ENCODE measurements around the gene SDHC.
"Not testable (repeated sequence)": the region's sequence is repeated elsewhere in the genome, so short reads cannot be mapped to it uniquely, and the experiment has no call there.

SDHC gene

DNA sequence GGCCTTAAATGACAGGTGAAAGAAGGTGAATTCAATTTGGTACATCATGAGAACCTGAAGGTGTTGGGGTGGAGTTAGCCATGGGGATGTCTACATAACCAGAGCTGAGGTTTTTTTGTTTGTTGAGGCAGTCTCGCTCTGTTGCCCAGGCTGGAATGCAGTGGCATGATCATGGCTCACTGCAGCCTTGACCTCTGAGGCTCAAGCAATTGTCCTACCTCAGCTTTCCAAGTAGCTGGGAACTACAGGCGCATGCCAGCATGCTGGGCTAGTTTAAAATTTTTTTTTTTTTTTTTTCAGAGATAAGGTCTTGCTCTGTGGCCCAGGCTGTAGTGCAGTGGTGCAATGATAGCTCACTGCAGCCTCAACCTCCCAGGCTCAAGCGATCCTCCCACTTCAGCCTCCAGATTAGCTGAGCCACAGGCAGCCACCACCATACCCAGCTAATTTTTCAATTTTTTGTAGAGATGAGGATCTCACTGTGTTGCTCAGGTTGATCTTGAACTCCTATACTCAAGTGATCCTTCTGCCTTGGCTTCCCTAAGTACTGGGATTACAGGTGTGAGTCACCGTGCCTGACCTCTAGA is 2.5 kb upstream of the SDHC start:
- no peak for DNase-seq (ENCODE audit: low read depth)

- DNase-seq (ENCODE audit: low read depth): no peak
These were observed 504 bp upstream of the SDHC start for GRCh38 chr1:161313554-161314200.

DNA sequence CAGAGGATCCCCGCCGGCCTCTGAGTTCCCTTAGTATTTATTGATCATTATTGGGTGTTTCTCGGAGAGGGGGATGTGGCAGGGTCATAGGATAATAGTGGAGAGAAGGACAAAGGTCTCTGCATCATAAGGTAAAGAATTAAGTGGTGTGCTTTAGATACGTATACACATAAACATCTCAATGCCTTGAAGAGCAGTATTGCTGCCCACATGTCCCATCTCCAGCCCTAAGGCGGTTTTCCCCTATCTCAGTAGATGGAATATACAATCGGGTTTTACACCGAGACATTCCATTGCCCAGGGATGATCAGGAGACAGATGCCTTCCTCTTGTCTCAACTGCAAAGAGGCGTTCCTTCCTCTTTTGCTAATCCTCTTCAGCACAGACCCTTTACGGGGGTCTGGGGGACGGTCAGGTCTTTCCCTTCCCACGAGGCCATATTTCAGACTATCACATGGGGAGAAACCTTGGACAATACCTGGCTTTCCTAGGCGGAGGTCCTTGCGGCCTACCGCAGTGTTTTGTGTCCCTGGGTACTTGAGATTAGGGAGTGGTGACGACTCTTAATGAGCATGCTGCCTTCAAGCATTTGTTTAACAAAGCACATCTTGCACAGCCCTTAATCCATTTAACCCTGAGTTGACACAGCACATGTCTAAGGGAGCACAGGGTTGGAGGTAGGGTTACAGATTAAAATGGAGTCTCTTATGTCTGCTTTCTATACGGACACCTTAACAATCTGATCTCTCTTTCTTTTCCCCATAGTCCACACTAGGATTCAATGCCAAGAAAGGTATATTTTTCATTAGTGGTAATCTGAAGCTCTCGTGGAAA is 1.9 kb downstream of the SDHC start:
- not testable (repeated sequence) for DNase-seq (ENCODE audit: low read depth)

DNA sequence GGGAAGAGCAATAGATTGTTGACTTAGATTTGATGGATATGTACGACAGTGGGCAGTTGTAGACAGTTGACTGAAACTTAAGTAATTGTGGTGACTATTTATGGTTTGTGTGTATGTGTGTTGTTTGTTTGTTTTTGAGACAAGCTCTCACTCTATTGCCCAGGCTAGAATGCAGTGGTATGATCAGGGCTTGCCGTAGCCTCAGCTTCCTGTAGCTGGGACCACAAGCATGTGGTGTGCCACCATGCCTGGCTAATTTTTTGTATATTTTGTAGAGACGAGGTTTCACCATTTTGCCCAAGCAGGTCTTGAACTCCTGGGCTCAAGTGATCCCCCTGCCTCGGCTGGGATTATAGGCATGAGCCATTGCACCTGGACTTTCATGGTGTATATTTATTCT is 9.8 kb downstream of the SDHC start:
- no peak for DNase-seq (ENCODE audit: low read depth)

DNA sequence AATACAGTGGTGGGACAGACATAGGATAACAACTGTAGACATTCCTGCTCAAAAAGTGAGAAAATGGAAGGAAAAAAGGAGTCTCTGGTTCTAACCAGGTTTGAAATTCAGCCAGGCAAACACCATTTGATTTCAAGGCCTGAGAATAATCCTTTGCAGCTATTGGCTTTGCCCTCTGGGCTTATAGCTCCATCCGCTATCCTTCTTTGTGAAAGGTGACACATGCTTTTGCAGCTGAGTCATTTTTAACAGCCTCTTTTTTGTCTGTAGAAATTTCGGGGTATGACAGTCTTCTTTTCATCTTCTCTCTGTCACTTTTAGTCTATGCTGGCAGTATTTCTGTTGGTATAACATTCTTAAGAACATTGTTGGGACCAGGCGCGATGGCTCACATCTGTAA is 16.2 kb downstream of the SDHC start:
- DNase-seq (ENCODE audit: low read depth): no peak

GRCh38 chr1:161333166-161333565 is 19.0 kb downstream of the SDHC start:
- DNase-seq (ENCODE audit: low read depth): no peak

- no peak for DNase-seq (ENCODE audit: low read depth)
These were observed 21.6 kb downstream of the SDHC start for GRCh38 chr1:161335796-161336195.

DNA sequence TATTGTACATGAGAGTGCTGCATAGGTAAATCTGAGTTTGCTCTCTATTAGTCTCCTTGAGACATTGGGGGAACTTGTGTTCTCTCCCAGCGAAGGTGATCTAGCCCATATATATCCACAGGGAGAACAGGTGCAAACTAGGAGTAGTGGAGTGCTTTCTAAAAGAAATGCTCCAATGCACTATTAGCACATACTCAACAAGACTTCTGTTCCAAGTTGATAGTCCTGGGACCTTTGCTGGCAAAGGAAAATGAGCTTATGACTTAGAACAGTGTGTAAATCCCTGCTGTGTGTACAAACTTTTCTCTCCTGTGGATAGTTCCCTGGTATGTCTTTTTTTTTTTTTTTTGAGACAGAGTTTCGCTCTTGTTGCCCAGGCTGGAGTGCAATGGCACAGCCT is 28.0 kb downstream of the SDHC start:
- DNase-seq (ENCODE audit: low read depth): no peak

GRCh38 chr1:161342821-161343220 is 28.6 kb downstream of the SDHC start:
- no peak for DNase-seq (ENCODE audit: low read depth)

DNA sequence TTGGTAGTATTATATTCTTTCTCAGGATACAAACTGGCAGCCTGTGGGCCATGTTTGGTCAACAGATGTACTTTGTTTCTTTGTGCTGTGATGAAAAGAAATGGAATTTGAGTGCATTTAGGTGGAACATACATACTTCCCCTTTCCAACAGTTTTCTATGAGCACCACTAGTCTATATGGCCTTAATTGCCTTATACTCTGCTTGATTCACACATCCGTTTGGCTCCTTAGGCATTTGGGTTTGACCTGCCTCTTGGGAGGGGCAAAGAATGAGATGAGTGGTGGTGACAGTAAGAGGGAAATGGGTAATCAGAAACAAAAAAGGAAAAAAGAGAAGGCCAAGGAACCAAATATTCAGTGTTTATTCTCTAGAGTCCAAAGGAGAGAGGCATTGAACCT is 36.5 kb downstream of the SDHC start:
- no peak for DNase-seq (ENCODE audit: low read depth)

GRCh38 chr1:161351482-161351881 is 37.3 kb downstream of the SDHC start:
- DNase-seq (ENCODE audit: low read depth): no peak

DNA sequence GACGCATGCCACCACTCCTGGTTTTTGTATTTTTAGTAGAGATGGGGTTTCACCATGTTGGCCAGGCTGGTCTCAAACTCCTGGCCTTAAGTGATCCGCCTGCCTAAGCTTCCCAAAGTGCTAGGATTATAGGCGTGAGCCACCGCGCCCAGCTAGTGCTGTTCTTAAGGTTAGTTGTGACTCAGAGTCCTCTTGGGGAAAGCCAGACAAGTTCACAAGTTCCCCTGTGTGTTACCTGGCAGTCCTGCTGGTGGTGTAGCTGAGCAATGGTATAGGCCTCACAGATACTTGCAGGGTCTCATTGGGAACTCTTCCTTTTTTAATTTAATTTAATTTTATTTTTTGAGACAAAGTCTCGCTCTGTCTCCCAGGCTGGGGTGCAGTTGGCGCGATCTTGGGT is 42.9 kb downstream of the SDHC start:
- no peak for DNase-seq (ENCODE audit: low read depth)

DNA sequence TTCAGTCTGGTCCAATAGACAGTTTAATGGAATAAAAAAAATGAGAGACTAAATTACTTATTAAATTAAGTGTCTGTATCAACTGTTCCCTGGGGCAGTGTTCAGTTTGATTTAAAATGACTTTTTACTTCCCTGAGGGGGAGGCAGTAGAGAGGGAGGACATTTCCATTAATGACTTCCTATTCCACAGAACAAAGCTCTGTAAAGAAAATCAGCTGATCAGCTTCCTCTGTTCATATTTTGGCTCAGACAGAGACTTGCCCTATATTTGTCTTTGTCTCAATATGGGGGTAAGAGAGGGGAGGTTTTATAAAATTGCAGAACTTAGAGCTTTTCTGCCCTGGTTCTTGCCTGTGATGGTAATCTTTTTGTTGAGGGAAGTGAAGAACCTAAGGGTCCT is 45.1 kb downstream of the SDHC start:
- no peak for DNase-seq (ENCODE audit: low read depth)

GRCh38 chr1:161364332-161364731 is 50.2 kb downstream of the SDHC start:
- no peak for DNase-seq (ENCODE audit: low read depth)

GRCh38 chr1:161365207-161365606 is 51.0 kb downstream of the SDHC start:
- DNase-seq (ENCODE audit: low read depth): no peak

DNA sequence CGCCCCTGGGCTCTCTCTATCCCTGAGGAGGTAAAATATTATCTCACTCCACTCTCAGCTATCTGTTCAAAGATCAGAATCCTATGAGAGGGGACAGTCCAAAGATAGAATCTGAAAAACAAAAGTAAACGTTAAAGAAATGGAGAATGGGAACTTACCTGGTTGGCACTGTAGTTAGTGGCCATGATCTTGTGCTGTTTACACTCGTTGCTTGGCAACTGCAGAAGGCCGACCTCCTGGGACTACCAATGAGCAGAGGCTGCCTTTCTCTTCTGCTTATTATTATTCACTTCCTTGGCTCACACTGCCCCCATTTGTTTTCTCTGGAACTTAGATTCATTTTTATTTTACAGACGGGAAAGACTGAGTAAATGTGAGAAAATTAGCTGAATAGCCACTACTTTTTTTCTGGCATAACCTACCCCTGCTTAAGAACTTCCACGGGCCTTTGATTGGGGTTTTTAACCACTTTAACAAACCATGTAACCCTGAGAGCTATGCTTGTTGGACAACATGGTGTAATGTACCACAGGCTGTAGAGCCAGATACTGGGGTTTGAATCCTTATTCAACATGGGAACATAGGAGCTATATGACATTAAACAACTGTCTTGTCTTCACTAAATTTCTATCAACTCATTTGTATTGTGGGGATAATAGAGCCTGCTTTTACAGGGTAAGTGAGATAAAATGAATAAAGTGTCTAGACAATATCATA is 53.7 kb downstream of the SDHC start, which contains the start of gene CFAP126:
Gene CFAP126, minus strand, starts transcription at position 193 of the 717 bp plus-strand sequence. Its CDS starts 8 bp downstream, at position 185.
- peak; percentile 65 for DNase-seq (ENCODE audit: low read depth)

DNA sequence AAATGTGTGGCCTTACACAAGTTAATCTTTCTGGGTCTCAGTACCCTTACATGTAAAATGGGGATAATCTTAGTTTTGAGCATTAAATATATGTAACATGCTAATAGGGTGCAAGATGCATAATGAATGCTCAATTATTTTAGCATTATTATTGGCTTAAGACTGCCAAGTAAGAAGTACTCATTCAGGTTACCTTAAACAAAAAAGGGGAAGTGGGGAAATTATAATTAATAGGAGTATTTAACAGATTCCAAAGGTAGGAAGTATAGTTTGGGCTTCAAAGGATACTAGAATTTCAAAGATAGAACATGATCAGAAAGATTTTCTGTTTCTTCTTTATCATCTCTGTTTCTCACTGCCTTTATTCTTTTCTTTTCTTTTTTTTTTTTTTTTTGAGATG is 59.3 kb downstream of the SDHC start:
- no peak for DNase-seq (ENCODE audit: low read depth)

DNA sequence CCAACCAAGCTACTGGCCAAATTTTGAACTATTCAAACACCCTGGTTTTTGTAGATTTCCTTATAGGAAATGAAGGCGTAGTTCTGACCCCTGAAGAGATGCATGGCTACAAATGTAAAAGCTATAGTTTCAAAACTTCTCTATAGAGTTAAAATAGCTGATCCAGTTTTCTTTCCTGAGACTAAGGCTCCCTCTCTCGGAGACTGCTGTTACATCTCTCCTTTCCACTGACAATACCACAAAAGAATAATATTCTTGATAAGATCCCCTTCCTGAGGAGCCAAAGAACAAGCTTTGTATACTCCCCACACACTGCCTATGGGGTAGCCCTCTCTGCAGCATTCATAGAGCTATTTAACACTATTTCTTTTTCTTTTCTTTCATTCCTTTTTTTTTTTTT is 60.2 kb downstream of the SDHC start:
- no peak for DNase-seq (ENCODE audit: low read depth)

- DNase-seq (ENCODE audit: low read depth): no peak
These were observed 63.8 kb downstream of the SDHC start for GRCh38 chr1:161378014-161378413.

GRCh38 chr1:161379071-161379470 is 64.9 kb downstream of the SDHC start:
- peak; percentile 64 for DNase-seq (ENCODE audit: low read depth)

DNA sequence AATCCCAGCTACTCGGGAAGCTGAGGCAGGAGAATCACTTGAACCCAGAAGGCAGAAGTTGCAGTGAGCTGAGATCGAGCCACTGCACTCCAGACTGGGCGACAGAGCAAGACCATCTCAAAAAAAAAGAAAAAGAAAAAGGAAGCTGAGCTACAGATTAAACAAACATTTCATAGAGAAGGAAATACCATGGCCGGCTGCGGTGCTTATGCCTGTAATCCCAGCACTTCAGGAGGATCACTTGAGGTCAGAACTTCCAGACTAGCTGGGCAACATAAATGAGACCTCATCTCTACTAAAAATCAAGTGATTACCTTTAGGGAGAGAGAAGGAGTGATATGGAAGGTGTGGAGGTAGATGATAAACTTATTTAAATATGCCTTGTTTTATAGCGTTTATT is 67.5 kb downstream of the SDHC start:
- DNase-seq (ENCODE audit: low read depth): no peak

DNA sequence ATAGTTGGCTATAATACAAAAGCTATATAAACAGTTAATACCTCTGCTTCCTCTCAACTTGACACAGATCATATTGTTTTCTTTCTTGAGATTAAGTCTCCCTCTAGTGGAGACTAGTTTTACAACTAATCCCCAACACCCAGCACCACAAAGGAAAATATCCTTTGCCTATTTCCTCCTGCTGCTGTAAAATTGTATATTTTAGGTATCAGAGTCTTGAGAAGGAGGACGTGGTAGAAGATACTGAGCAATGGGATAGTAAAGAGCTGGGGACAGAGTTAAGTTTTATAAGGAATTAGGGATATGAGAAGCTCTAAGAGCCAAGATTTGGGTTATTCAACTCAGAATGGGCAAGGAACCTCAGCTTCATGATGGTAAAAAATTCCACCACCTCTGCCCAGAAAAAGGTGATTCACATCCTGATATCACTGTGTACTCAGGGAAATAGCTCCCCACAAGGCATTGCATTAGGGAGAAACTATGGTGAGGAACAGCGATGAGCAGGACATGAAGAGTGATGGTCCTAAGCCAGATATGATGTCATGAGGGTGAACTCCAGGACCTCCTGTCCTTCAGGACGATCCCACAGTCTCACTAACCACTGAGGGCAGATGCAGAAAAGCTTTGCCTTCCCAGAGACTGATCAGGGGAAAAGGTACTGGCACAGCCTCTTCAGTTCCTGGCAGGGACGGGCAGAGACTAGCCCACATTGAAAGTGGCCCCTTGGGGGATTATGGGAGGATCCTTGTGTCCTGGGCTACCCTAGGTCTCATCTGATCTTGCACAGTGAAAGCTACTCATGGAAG is 68.2 kb downstream of the SDHC start:
- DNase-seq (ENCODE audit: low read depth): peak; percentile 54
